KMS-11 (cell line): ENCODE measurements around the gene ZNF408.

ENCODE experiments used
- H2AFZ ChIP-seq: fragments of 200-600 bp; sonication (generic); 2 replicates; pipeline ENCODE4 v1.6.1; 2016; ENCODE audit warnings: antibody characterized with exemption, mixed run types, low read depth
- H3K27ac ChIP-seq: fragments of 200-600 bp; sonication (generic); 2 replicates; pipeline ENCODE4 v1.6.1; 2016; ENCODE audit warnings: mild to moderate bottlenecking, mixed run types
- H3K27me3 ChIP-seq: fragments of 200-600 bp; sonication (generic); 2 replicates; pipeline ENCODE4 v1.6.1; 2017; ENCODE audit warnings: mild to moderate bottlenecking, low read depth, mixed run types, moderate library complexity; ENCODE audit not compliant: insufficient read depth
- H3K36me3 ChIP-seq: fragments of 200-600 bp; sonication (generic); 2 replicates; pipeline ENCODE4 v1.6.1; 2017; ENCODE audit warnings: mild to moderate bottlenecking, mixed run types; ENCODE audit not compliant: insufficient read depth
- H3K4me1 ChIP-seq: fragments of 200-600 bp; sonication (generic); 2 replicates; pipeline ENCODE4 v1.6.1; 2016; ENCODE audit warnings: mild to moderate bottlenecking, low read depth, mixed run types; ENCODE audit not compliant: poor library complexity, severe bottlenecking
- H3K4me2 ChIP-seq: fragments of 200-600 bp; sonication (generic); 2 replicates; pipeline ENCODE4 v1.7.0; 2016; ENCODE audit warnings: mild to moderate bottlenecking, mixed run types
- H3K4me3 ChIP-seq: fragments of 200-600 bp; sonication (generic); IDR thresholded peaks from 2 replicates; pipeline ENCODE4 v1.6.1; 2017; ENCODE audit warnings: low read depth, low read length, mixed read lengths; ENCODE audit not compliant: insufficient read depth
- H3K79me2 ChIP-seq: fragments of 200-600 bp; sonication (generic); 2 replicates; pipeline ENCODE4 v1.6.1; 2016; ENCODE audit warnings: low read depth, mixed run types; ENCODE audit not compliant: insufficient read depth
- H3K9ac ChIP-seq: fragments of 200-600 bp; sonication (generic); 2 replicates; pipeline ENCODE4 v1.6.1; 2016; ENCODE audit warnings: mild to moderate bottlenecking, mixed run types
- H4K20me1 ChIP-seq: fragments of 200-600 bp; sonication (generic); 2 replicates; pipeline ENCODE4 v1.6.1; 2016; ENCODE audit warnings: mild to moderate bottlenecking, mixed run types; ENCODE audit not compliant: insufficient read depth
- CTCF ChIP-seq: fragments of 200-600 bp; sonication (generic); conservative IDR thresholded peaks from 2 replicates; pipeline ENCODE4 v1.6.1; 2017; ENCODE audit warnings: low read depth, mild to moderate bottlenecking, antibody characterized with exemption, low read length, moderate library complexity, mixed read lengths

Gene ZNF408

GRCh38 chr11:46733234-46733633 lies 32.4 kb downstream of the ZNF408 start:
- H3K4me1 ChIP-seq = no peaks in the 10 kb centered on the region
- H3K4me2 ChIP-seq = no peak overlapping the region
- H3K4me3 ChIP-seq = no peak overlapping the region
- no peaks in the 10 kb centered on the region for H4K20me1 ChIP-seq
- H3K27me3 ChIP-seq = no peaks in the 10 kb centered on the region
- H2AFZ ChIP-seq = no peak overlapping the region
- H3K79me2 ChIP-seq = no peaks in the 10 kb centered on the region
- no peak for TF ChIP-seq CTCF
- H3K9ac ChIP-seq = no peak overlapping the region
- H3K27ac ChIP-seq = no peak overlapping the region
- H3K36me3 ChIP-seq = no peaks in the 10 kb centered on the region

- Histone ChIP-seq H4K20me1 (no peaks in the 10 kb centered on the region), H3K4me2 (no peak overlapping the region), H3K36me3 (no peaks in the 10 kb centered on the region), H3K4me3 (no peak overlapping the region), H3K9ac (no peak overlapping the region), H3K27ac (no peak overlapping the region), H3K27me3 (no peaks in the 10 kb centered on the region), H2AFZ (no peak overlapping the region), H3K79me2 (no peaks in the 10 kb centered on the region), H3K4me1 (no peaks in the 10 kb centered on the region)
- TF ChIP-seq CTCF = no peak
These were observed 35.3 kb downstream of the ZNF408 start for GRCh38 chr11:46736146-46736545.

GRCh38 chr11:46736615-46737014 lies 35.8 kb downstream of the ZNF408 start:
- Histone ChIP-seq H3K4me3 (no peak overlapping the region), H3K79me2 (no peaks in the 10 kb centered on the region), H3K4me1 (no peaks in the 10 kb centered on the region), H2AFZ (no peak overlapping the region), H3K36me3 (no peaks in the 10 kb centered on the region), H3K9ac (no peak overlapping the region), H3K4me2 (no peak overlapping the region), H3K27me3 (no peaks in the 10 kb centered on the region), H3K27ac (no peak overlapping the region), H4K20me1 (no peaks in the 10 kb centered on the region)
- TF ChIP-seq CTCF = no peak

GRCh38 chr11:46737699-46738098 lies 36.9 kb downstream of the ZNF408 start:
- Histone ChIP-seq H3K79me2 (no peaks in the 10 kb centered on the region), H4K20me1 (no peaks in the 10 kb centered on the region), H3K9ac (no peak overlapping the region), H3K36me3 (no peaks in the 10 kb centered on the region), H3K27me3 (no peaks in the 10 kb centered on the region), H3K4me1 (no peaks in the 10 kb centered on the region), H3K4me3 (no peak overlapping the region), H2AFZ (no peak overlapping the region), H3K27ac (no peak overlapping the region), H3K4me2 (no peak overlapping the region)
- TF ChIP-seq CTCF = no peak

DNA sequence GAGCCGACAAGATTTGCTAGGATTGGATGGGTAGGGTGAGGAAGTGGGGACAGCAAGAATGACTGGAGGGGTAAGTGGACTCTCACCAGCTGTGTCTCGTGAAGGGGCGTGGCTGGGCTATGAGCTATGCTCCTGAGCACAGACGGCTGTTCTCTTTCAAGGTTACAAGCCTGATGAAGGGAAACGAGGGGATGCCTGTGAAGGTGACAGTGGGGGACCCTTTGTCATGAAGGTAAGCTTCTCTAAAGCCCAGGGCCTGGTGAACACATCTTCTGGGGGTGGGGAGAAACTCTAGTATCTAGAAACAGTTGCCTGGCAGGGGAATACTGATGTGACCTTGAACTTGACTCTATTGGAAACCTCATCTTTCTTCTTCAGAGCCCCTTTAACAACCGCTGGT lies 38.1 kb downstream of the ZNF408 start:
- H4K20me1 ChIP-seq = no peaks in the 10 kb centered on the region
- H2AFZ ChIP-seq = no peak overlapping the region
- H3K79me2 ChIP-seq = no peaks in the 10 kb centered on the region
- H3K4me3 ChIP-seq = no peak overlapping the region
- no peak overlapping the region for H3K4me2 ChIP-seq
- H3K9ac ChIP-seq = no peak overlapping the region
- H3K36me3 ChIP-seq = no peaks in the 10 kb centered on the region
- H3K27ac ChIP-seq = no peak overlapping the region
- no peaks in the 10 kb centered on the region for H3K27me3 ChIP-seq
- no peaks in the 10 kb centered on the region for H3K4me1 ChIP-seq
- TF ChIP-seq CTCF = no peak
